GM13977 (cell line): ENCODE measurements around the gene EGFLAM.

Source experiments
- DNase-seq: peaks from one replicate; pipeline ENCODE4 v3.0.0; 2012; ENCODE audit warnings: low spot score
- in situ Hi-C: fragments of 300-500 bp; cut with MboI; formaldehyde crosslinking; loops from one replicate; pipeline ENCODE4 v1.12.0; 2022; ENCODE audit warnings: low sequenced_read_pairs, low pct_unique_long_range_greater_than_20kb, mixed read lengths, inconsistent platforms; ENCODE audit not compliant: unreplicated experiment
- TF ChIP-seq, protein P1 (sequence below): IDR thresholded peaks from 2 replicates; pipeline ENCODE4 v1.5.1; 2012; ENCODE audit warnings: mild to moderate bottlenecking, control low read depth; ENCODE audit not compliant: insufficient read depth; ENCODE audit errors: extremely low read depth, missing control alignments

EGFLAM gene

DNA sequence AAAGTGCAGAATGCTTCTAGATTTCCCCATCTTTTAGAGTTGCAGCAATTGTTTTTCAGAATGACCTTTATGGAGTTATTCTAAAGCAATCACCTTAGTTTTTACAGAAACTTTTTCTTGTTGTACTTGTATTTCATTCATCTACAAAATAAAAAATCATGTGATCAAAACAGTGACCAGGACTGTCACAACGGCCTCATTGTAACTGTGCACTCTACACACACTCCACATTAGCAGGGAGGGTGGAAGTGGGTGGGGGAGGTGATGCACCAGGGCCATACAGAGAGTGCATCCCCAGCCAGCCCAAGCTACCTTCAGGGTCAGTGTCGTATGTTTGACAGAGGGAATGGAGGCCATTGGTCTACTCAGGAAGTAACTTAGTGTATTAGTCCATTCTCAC lies 26.9 kb downstream of the EGFLAM start:
- TF ChIP-seq, protein P1, sequence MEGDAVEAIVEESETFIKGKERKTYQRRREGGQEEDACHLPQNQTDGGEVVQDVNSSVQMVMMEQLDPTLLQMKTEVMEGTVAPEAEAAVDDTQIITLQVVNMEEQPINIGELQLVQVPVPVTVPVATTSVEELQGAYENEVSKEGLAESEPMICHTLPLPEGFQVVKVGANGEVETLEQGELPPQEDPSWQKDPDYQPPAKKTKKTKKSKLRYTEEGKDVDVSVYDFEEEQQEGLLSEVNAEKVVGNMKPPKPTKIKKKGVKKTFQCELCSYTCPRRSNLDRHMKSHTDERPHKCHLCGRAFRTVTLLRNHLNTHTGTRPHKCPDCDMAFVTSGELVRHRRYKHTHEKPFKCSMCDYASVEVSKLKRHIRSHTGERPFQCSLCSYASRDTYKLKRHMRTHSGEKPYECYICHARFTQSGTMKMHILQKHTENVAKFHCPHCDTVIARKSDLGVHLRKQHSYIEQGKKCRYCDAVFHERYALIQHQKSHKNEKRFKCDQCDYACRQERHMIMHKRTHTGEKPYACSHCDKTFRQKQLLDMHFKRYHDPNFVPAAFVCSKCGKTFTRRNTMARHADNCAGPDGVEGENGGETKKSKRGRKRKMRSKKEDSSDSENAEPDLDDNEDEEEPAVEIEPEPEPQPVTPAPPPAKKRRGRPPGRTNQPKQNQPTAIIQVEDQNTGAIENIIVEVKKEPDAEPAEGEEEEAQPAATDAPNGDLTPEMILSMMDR, result no peak
- no peak for DNase-seq
- in situ Hi-C loops, result no loop called here

DNA sequence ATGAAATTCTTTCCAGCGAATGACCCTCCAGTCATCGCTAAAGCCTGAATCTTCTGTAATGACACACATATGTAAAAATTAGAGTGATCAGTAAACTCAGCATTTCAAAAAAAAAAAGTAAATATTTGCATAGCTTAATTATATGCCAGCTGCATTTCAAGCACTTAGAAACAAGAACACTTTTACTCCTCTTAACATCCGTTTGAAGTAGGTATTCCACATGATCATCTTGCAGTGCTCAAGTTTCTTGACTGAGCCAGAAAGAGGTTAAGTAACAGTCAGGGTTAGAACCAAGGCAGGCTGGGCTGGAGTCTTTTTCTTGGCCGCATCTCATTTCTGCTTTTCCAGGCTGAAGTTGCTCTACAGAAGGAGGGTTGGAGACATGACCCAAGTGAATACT lies 27.6 kb downstream of the EGFLAM start:
- in situ Hi-C loops, result no loop called here
- no peak for DNase-seq
- TF ChIP-seq, protein P1, result no peak

DNA sequence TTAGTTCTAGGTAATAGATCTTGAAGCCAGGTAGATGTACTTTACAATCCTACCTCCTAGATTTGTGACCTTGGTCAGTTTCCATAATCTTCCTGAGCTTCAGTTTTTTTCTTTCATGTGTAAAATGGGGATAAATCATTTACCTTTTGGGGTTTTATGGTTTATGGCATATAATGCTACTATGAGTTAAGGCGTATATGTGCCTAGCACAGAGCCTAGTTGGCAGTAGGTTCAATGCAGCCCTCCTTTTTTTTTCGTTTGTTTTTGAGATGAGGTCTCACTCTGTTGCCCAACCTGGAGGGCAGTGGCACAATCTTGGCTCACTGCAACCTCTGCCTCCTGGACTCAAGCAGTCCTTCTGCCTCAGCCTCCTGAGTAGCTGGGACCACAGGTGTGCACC lies 28.8 kb downstream of the EGFLAM start:
- in situ Hi-C loops, result no loop called here
- TF ChIP-seq, protein P1, result no peak

DNA sequence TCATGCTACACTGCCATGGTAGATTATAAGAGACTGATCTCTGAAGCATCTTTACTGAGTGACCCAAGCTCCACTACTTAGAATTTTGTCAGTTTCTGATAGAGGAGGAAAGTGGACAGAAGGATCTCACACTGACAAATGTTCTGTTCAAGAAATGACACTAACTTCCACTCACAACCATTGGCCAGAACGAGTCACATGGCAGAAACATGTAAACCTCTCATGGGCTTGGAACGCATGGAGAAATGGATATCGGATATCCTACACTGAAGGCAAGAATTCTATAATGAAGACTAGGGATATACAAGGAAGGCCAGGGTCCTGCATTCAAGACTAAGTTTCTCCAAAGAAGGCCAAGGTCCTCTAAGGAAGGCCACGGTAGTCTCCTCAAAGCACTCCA lies 31.1 kb downstream of the EGFLAM start:
- TF ChIP-seq, protein P1, result no peak

More for the DNA sequence above, 28.8 kb downstream of the EGFLAM start:
- no peak for DNase-seq

DNA sequence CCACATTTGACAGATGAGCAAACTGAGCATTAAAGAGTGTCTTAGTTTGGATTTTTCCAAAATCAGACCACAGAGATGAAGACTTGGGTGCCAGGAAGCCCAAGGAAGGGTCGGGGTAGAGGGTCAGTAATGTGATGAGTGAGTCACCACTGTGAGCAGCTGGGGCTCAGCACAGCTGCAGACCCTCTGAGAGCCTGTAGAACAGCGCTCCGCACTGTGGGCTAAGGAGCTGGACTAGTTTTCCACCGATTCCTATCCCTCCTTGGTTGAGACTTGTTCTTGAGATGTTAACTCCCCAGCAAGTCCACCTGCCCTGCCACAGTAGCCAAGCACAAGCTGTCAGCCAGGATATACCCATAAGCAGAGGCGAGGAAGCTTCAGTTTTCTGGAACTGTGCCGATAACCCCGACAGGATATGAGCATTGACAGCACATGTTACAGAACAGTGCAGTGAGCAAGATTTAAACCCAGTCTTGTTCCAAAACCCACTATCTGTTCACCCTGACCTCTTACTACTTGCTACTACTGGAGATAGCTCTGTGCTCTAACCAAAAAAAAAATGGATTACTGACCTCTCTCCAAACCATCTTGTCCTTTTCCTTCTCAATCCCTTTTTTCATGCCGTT lies 31.8 kb downstream of the EGFLAM start:
- TF ChIP-seq, protein P1, result no peak
- no peak for DNase-seq
- in situ Hi-C loops, result no loop called here

More for the DNA sequence above, 31.1 kb downstream of the EGFLAM start:
- no peak for DNase-seq
- in situ Hi-C loops, result no loop called here

DNA sequence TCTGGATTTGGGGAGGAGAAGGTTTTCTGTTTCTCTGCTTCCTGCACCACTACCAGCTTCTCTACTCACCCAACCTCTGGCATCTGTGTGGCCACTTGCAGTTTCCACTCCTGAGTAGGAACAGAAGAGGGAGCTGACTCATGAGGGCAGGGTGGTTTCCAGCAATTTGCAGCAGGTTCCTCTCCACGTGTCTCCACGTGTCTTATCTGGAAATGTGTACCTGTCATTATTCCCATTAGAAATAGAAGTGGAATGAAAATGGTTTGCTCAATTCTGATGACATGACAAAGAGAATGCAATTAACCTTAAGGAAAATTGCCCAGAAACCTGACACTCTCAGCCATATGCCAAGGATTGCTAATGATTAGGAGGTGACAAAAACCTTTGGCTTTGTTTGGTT lies 33.0 kb downstream of the EGFLAM start:
- no peak for DNase-seq
- in situ Hi-C loops, result no loop called here
- TF ChIP-seq, protein P1, result no peak

DNA sequence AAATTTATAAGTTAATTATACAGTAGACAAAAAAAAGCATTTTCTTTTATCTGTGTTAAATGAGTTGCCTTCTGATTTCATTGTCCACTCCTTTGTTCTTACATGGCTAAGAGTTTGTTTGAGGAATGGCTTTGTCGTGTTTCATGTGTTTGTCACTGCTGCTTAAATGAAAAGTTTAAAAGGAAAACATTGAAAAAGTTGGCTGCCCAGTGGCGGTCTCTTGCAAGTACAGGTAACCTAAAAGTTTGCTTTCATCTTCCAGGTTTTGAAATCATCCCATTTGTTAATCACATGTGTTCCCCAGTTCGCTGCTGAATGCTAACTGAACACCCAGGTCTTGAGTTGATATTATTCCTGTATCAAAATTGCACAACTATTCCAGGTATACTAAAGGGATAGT lies 33.9 kb downstream of the EGFLAM start:
- TF ChIP-seq, protein P1, result no peak
- DNase-seq, result no peak
- in situ Hi-C loops, result no loop called here
